Measurements from ENCODE around the gene ARRB1.

- no peak for TF ChIP-seq ATF2 (CRISPR knock-in tag; IDR thresholded peaks at IDR 0.05; ENCODE audit: borderline replicate concordance, low read depth)
- TF ChIP-seq ZNF232 (CRISPR knock-in tag; IDR thresholded peaks at IDR 0.05) = no peak
- TF ChIP-seq CTCF (IDR thresholded peaks at IDR 0.05) = no peak
- no peak for TF ChIP-seq USF2 (CRISPR knock-in tag; IDR thresholded peaks at IDR 0.05)
- TF ChIP-seq NFYB (CRISPR knock-in tag; conservative IDR thresholded peaks at IDR 0.05; ENCODE audit: low read depth) = no peak
- no peak for TF ChIP-seq PRRX2 (CRISPR knock-in tag; IDR thresholded peaks at IDR 0.05)
- TF ChIP-seq NR3C1 (CRISPR knock-in tag; conservative IDR thresholded peaks at IDR 0.05; ENCODE audit: low read depth) = no peak
- TF ChIP-seq SP1 (CRISPR knock-in tag; conservative IDR thresholded peaks at IDR 0.05) = no peak
- TF ChIP-seq TEAD4 (CRISPR knock-in tag; IDR thresholded peaks at IDR 0.05) = no peak
- TF ChIP-seq JUN (CRISPR knock-in tag; IDR thresholded peaks at IDR 0.05) = no peak
- no peak for TF ChIP-seq ERG (CRISPR knock-in tag; IDR thresholded peaks at IDR 0.05)
- TF ChIP-seq FOXJ3 (CRISPR knock-in tag; IDR thresholded peaks at IDR 0.05; ENCODE audit: borderline replicate concordance) = no peak
Measured at GRCh38 chr11:75347781-75348566, 3.5 kb downstream of the ARRB1 start.
